HG03280 (cell line): ENCODE measurements around the gene PFN4.
A peak's percentile ranks its signal among the peaks of the same experiment; 100 is the strongest.

Source experiments
- ATAC-seq: cut with Tn5 transposase; IDR thresholded peaks from one replicate; pipeline ENCODE4 v1.9.1; 2021; ENCODE audit warnings: mild to moderate bottlenecking, moderate library complexity; ENCODE audit not compliant: unreplicated experiment

Gene PFN4

DNA sequence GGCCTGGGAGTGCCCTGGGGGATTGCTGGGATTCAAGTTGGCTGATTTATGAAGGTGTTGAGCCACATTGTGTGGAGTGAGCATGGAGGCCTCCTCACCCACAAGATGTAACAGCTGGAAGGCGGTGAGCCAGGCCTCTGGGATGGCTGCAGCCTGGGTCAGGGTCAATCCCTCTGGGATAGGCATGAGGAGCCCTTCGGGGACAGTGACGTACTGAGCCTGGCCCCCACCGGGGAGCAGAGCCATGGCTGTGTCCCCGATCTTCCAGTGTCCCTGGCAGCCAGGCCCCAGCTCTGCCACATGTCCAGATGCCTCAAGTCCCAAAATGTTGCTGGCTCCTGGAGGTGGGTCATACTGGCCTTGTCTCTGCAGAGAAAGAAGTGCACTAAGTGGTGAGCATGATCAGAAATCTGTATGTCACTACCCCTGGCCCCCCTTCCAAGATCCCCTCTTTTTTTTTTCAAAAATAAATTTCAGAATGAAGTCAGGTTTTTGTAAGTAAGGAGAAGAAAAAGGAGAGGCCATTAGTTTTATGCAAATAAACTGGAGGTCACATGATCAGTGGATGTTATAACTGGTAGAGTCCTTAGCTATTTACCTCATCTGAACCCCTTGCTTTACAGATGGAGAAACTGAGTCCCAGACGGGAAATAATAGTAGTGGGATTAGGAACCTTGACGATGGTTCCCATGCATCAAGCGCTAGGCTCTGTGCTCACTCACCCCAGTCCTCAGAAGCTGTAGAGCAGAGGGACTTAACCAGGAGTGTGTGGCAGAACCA lies 40.2 kb downstream of the PFN4 start:
- no peak for ATAC-seq

DNA sequence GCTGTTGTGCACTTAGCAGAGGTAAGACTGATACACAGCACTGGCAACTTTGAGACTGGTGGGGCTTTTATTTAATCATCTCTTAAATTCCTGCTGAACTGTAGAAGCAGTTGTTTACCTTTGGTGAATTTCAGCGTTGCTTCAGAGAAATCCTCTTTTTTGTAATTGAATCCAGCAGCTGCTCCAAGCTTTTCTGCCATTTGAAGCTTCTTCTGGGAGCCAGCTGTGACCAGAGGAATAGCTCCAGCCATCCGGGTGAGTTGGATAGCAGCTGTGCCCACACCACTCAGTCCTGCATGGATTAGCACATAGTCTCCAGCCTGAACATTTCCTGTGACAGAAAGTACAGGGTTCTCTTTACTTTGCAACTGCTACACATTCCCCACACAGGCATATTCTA lies 42.4 kb downstream of the PFN4 start:
- ATAC-seq = no peak

DNA sequence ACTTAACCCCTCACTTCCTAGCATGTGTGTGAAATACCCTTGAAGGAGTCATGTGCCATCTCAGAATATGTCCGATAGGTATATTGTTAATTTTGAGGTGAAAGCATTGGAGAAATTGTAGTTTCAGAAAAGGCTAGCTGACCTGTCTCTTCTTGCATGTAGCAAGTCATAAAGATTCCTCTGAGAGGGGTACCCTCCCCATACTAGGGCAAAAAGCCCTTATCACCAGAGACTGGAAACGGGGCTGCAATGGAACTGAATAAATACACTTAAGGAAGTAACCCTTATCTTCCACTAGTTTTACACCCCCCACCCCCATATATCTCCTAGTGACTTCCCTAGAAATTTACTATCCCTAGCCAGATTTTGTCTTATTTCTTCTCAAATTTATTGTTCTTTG lies 45.3 kb downstream of the PFN4 start:
- ATAC-seq = no peak

DNA sequence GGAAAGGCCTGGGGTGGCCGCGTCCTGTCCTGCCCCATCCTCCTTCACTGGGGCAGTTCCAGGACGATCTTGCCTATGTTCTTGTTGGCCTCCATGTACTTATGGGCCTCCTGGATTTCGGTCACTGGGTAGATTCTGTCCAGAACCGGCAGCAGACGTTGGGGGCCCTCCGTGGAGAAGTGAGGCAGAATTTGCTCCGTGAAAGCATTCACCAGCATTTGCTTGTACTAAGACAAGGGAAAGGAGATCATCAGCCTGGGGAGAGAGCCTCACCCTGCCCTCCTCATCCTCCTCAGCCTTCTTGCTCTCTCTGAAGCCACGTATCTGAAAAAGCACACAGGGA lies 45.6 kb downstream of the PFN4 start:
- no peak for ATAC-seq

DNA sequence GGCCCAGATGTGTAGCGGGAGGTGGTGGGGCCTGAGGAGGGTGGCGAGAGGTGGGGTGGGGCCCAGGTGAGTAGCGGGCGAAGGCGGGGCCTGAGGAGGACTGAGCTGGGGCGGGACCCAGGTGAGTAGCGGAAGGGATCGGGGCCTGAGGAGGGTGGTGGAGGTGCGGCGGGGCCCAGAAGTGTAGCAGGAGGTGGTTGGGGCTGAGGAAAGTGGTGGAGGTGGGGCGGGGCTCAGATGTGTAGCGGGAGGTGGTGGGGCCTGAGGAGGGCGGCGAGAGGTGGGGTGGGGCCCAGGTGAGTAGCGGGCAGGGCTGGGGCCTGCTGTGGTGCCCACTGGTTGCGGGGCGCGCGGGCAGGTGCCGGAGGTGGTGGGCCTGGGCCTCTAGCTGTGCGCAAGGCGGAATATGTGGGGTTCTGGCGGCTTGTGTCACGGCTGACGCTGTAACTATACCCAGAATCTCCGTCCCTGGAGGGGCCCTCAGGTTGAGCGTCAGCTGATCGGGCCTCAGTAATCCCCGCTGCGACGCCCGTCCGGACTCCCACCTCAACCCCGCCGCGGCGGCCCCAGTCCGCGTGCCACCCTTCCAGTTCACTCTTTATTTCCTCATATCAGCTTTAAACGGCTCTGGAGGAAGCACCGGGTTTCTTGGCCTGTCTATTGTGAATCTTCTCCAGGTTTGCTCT lies 46.1 kb downstream of the PFN4 start:
- peak; percentile 20 for ATAC-seq

DNA sequence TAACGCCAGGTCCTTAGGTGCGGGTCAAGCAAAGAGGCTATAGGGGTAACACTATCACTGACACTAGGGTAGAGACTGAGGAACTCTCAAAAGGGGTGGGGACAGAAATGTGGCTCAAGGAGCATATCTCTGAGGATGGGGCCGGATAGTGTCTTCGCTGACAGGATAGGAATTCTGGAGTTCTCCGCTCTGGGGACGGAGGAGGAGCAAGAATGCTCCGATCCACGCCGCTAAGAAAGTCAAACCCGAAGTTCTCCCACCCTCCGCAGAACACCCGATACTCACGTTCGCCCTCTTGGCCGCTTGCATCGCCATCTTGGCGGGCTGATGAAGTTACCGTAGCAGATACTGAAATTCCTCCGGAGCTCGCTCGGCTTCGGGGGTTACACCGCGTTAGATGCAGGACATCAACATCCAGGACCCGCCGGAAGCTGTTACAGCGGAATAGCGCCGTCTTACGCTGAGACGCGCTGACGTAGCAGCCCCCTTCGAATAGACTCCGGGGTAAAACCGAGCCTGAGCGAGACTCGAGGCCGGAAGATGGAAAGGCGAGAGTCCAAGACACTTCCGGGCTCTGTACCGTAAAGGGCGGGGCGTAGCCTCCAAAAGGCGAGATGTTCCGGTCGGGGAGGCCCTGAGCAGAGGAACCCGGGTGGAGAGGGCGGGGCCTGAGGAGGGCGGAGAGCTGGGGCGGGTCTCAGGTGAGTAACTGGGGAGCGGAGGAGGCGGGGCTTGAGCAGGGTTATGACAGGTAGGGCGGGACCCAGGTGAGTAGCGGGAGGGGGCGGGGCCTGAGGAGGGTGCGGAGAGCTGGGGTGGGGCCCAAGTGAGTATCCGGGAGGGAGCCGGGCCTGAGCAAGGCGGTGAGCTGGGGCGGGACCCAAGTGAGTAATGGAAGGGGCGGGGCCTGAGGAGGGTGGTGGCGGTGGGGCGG lies 47.0 kb downstream of the PFN4 start, which contains the start of gene SF3B6:
Gene SF3B6, minus strand, starts transcription at position 412 of the 934 bp plus-strand sequence. Its CDS starts 97 bp downstream, at position 315.
- peak; percentile 95 for ATAC-seq

DNA sequence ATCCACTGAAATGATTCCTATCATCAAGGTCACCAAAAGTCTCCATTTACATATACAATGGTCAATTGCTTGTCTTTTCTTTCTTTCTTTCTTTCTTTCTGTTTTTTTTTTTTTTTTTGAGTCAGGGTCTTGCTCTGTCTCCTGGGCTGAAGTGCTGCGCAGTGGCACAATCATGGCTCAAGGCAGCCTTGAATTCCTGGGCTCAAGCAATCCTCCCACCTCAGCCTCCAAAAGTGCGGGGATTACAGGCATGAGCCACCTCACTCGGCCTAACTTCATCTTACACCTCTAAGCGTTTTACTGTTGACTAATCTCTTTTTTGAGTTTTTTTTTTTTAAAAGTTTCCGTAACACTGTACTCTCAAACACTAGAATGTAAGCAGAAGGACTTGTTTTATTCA lies 47.9 kb downstream of the PFN4 start:
- ATAC-seq = no peak

DNA sequence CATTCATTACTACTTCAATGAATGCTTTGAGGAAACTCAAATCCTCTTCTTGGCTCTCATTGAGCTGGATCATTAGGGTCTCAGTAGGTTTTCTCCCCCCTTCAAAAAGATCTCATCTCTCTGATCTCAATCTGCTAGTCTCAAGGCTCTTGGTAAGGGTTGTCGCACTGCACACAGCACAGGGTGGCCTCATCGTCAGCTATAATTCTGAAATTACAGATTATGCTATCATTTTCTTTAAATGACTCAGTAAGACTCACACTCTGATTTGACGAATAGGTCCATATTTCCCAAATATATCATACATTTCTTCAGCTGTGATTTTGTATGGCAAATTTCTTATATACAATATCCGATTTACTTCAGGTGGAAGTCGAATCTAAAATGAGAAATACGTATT lies 49.3 kb downstream of the PFN4 start:
- ATAC-seq = no peak

DNA sequence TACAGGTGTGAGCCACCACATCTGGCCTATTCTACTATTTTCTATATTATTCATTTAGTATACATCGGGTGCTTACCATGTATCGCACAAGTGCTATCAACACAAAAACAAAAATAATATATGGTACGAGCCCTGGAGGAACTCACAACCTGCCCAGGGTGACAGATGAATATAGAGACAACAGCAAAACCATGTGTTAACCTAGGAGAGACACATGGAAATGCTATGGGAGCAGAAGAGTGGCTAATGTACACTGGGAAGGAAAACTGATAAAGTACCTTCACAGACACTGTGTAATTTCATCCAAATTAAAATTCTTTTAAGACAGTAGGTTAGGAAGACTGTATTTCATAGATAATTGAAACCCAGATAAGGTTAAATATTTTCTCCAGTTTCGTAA lies 50.9 kb downstream of the PFN4 start:
- ATAC-seq = no peak

DNA sequence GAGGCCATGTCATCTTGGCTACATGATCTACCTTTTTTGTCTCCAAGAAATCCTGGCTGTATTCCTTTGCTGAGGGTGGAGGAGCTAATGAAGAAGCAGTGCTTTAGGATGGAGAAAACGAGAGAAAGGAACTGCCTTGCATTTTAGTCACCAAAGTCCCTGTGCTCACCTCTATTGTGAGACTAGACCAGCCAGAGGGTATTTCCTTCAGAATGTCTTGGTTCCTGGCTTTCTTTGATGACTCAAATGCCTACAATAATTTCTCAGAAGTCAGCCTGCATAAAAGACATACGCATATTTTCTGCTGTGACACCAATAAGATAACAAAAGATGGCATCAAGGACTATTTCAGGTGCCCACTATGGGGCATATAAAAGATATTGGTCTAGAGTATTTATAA lies 57.8 kb downstream of the PFN4 start:
- ATAC-seq = no peak
